ENCODE measurements around the gene ZMYM4. TPM values are rescaled to one million over a fixed set of nuclear protein-coding genes. Genes with fewer than 3 reads are reported as not detected.

Gene ZMYM4
- total and polyA plus RNA-seq, 2 experiments from 2014 or later, result 34.9 to 37.7 TPM

- H3F3A ChIP-seq (ENCODE audit: insufficient read depth), result no peaks in the 10 kb centered on the region
- H3K36me3 ChIP-seq (ENCODE audit: low read depth), result no peaks in the 10 kb centered on the region; the same call in 1 of the 2 replicates
- no peaks in the 10 kb centered on the region for H3K9me2 ChIP-seq (ENCODE audit: insufficient read depth)
- H3K9me3 ChIP-seq (ENCODE audit: low read depth), result no peaks in the 10 kb centered on the region
- no peak for DNase-seq
- 84 to 88% methylated on average over 8 of the region's 8 CpGs for WGBS, 2 experiments (ENCODE audit: low coverage in 1 of 2, low lambda C conversion rate in 2 of 2, missing lambda C conversion rate in 2 of 2)
- no peaks in the 10 kb centered on the region for H3K79me2 ChIP-seq (ENCODE audit: insufficient read depth)
- no peak overlapping the region for H3K9ac ChIP-seq
- no peak overlapping the region for H3K4me2 ChIP-seq (ENCODE audit: unreplicated experiment)
- in situ Hi-C loops (cut with MboI), result no loop called here
- H3K27me3 ChIP-seq (replicated peaks; ENCODE audit: insufficient read depth), result no peaks in the 10 kb centered on the region
- no peak overlapping the region for H3K27ac ChIP-seq
- no peaks in the 10 kb centered on the region for H3K4me1 ChIP-seq (ENCODE audit: insufficient read depth)
- TF ChIP-seq EZH2phosphoT487 (IDR thresholded peaks at IDR 0.05; ENCODE audit: insufficient read depth, low read depth) (no peak), EZH2 (IDR thresholded peaks at IDR 0.05; ENCODE audit: insufficient read depth, poor library complexity, severe bottlenecking) (no peak)
- H2AFZ ChIP-seq, result no peak overlapping the region
- no peaks in the 10 kb centered on the region for H4K20me1 ChIP-seq (ENCODE audit: insufficient read depth)
- no peak overlapping the region for H3K4me3 ChIP-seq
Observed at GRCh38 chr1:35441926-35442579, 173.5 kb downstream of the ZMYM4 start.

- H3K9me3 ChIP-seq (ENCODE audit: low read depth), result no peaks in the 10 kb centered on the region
- H4K20me1 ChIP-seq (ENCODE audit: insufficient read depth), result no peaks in the 10 kb centered on the region
- H3K27me3 ChIP-seq (replicated peaks; ENCODE audit: insufficient read depth), result no peaks in the 10 kb centered on the region
- H3K27ac ChIP-seq, result no peak overlapping the region
- no peak overlapping the region for H3K9ac ChIP-seq
- no peaks in the 10 kb centered on the region for H3K79me2 ChIP-seq (ENCODE audit: insufficient read depth)
- H3F3A ChIP-seq (ENCODE audit: insufficient read depth), result peaks cover 4% of the 10 kb centered on the region
- TF ChIP-seq EZH2 (IDR thresholded peaks at IDR 0.05; ENCODE audit: insufficient read depth, poor library complexity, severe bottlenecking) (no peak), EZH2phosphoT487 (IDR thresholded peaks at IDR 0.05; ENCODE audit: insufficient read depth, low read depth) (no peak)
- peaks cover 4% of the 10 kb centered on the region; the same call in 1 of the 2 replicates for H3K4me1 ChIP-seq (ENCODE audit: insufficient read depth)
- in situ Hi-C loops (cut with MboI), result no loop called here
- WGBS, 2 experiments (ENCODE audit: low coverage in 1 of 2, low lambda C conversion rate in 2 of 2, missing lambda C conversion rate in 2 of 2), result 82 to 88% methylated on average over 4 of the region's 4 CpGs
- no peak overlapping the region for H3K4me3 ChIP-seq
- no peak for DNase-seq
- H3K9me2 ChIP-seq (ENCODE audit: insufficient read depth), result no peaks in the 10 kb centered on the region
- no peaks in the 10 kb centered on the region; the same call in 1 of the 2 replicates for H3K36me3 ChIP-seq (ENCODE audit: low read depth)
- H2AFZ ChIP-seq, result no peak overlapping the region
- no peak overlapping the region for H3K4me2 ChIP-seq (ENCODE audit: unreplicated experiment)
Observed at GRCh38 chr1:35442734-35443133, 174.2 kb downstream of the ZMYM4 start.

- Histone ChIP-seq H4K20me1 (ENCODE audit: insufficient read depth) (no peaks in the 10 kb centered on the region), H3K27me3 (replicated peaks; ENCODE audit: insufficient read depth) (no peaks in the 10 kb centered on the region), H3K9ac (no peak overlapping the region), H3K36me3 (ENCODE audit: low read depth) (peaks cover 3% of the 10 kb centered on the region; the same call in 1 of the 2 replicates), H3F3A (ENCODE audit: insufficient read depth) (peaks cover 13% of the 10 kb centered on the region), H3K4me3 (no peak overlapping the region), H3K4me1 (ENCODE audit: insufficient read depth) (peaks cover 14% of the 10 kb centered on the region), H3K79me2 (ENCODE audit: insufficient read depth) (no peaks in the 10 kb centered on the region), H3K4me2 (ENCODE audit: unreplicated experiment) (no peak overlapping the region), H2AFZ (no peak overlapping the region), H3K27ac (no peak overlapping the region), H3K9me3 (ENCODE audit: low read depth) (no peaks in the 10 kb centered on the region), H3K9me2 (ENCODE audit: insufficient read depth) (no peaks in the 10 kb centered on the region)
- TF ChIP-seq EZH2phosphoT487 (IDR thresholded peaks at IDR 0.05; ENCODE audit: insufficient read depth, low read depth), result no peak
- no peak for TF ChIP-seq EZH2 (IDR thresholded peaks at IDR 0.05; ENCODE audit: insufficient read depth, poor library complexity, severe bottlenecking)
- WGBS, 2 experiments (ENCODE audit: low coverage in 1 of 2, low lambda C conversion rate in 2 of 2, missing lambda C conversion rate in 2 of 2), result 81% methylated on average over 5 of the region's 5 CpGs
- in situ Hi-C loops (cut with MboI), result no loop called here
- DNase-seq, result peak; percentile 37
Observed at GRCh38 chr1:35443768-35444518, 175.4 kb downstream of the ZMYM4 start.

- H3K79me2 ChIP-seq (ENCODE audit: insufficient read depth), result no peaks in the 10 kb centered on the region
- no peak overlapping the region for H2AFZ ChIP-seq
- H3K4me3 ChIP-seq, result no peak overlapping the region
- in situ Hi-C loops (cut with MboI), result no loop called here
- no peaks in the 10 kb centered on the region for H3K27me3 ChIP-seq (replicated peaks; ENCODE audit: insufficient read depth)
- no peak for DNase-seq
- H3K9me2 ChIP-seq (ENCODE audit: insufficient read depth), result no peaks in the 10 kb centered on the region
- peaks cover 3% of the 10 kb centered on the region; the same call in 1 of the 2 replicates for H3K36me3 ChIP-seq (ENCODE audit: low read depth)
- H3K9ac ChIP-seq, result no peak overlapping the region
- H3K27ac ChIP-seq, result no peak overlapping the region
- H3K4me1 ChIP-seq (ENCODE audit: insufficient read depth), result peaks cover 18% of the 10 kb centered on the region
- H3K4me2 ChIP-seq (ENCODE audit: unreplicated experiment), result no peak overlapping the region
- no peak for TF ChIP-seq EZH2phosphoT487 (IDR thresholded peaks at IDR 0.05; ENCODE audit: insufficient read depth, low read depth)
- TF ChIP-seq EZH2 (IDR thresholded peaks at IDR 0.05; ENCODE audit: insufficient read depth, poor library complexity, severe bottlenecking), result no peak
- no peaks in the 10 kb centered on the region for H4K20me1 ChIP-seq (ENCODE audit: insufficient read depth)
- peaks cover 17% of the 10 kb centered on the region for H3F3A ChIP-seq (ENCODE audit: insufficient read depth)
- H3K9me3 ChIP-seq (ENCODE audit: low read depth), result no peaks in the 10 kb centered on the region
Observed at GRCh38 chr1:35444519-35444774, 175.9 kb downstream of the ZMYM4 start.

Measured in GM23248 (cell line).